H9 (cell line): ENCODE results near the gene MALL. TPM values are rescaled to one million over a fixed set of nuclear protein-coding genes. Genes with fewer than 3 reads are reported as not detected.

Source experiments
- DNase-seq: peaks from one replicate; pipeline ENCODE4 v3.0.0-alpha.2; 2017
- H2AFZ ChIP-seq: one replicate; pipeline ENCODE4 v1.6.1; 2013; ENCODE audit warnings: mild to moderate bottlenecking, low read length, control low read depth, moderate library complexity
- H2AK5ac ChIP-seq: 2 replicates; pipeline ENCODE4 v1.6.1; 2013; ENCODE audit warnings: low read length, control low read depth, mixed read lengths; ENCODE audit not compliant: insufficient read length
- H2BK120ac ChIP-seq: one replicate; pipeline ENCODE4 v1.6.1; 2013; ENCODE audit warnings: low read depth, mild to moderate bottlenecking, low read length, control low read depth, inconsistent platforms; ENCODE audit not compliant: poor library complexity, severe bottlenecking
- H2BK12ac ChIP-seq: 2 replicates; pipeline ENCODE4 v1.6.1; 2013; ENCODE audit warnings: low read length, control low read depth, mixed read lengths, low read depth; ENCODE audit not compliant: insufficient read length
- H2BK15ac ChIP-seq: 2 replicates; pipeline ENCODE4 v1.6.1; 2013; ENCODE audit warnings: low read depth, low read length, control low read depth
- H2BK20ac ChIP-seq: one replicate; pipeline ENCODE4 v1.6.1; 2013; ENCODE audit warnings: low read depth, mild to moderate bottlenecking, low read length, control low read depth, inconsistent platforms; ENCODE audit not compliant: poor library complexity, severe bottlenecking
- H2BK5ac ChIP-seq: 2 replicates; pipeline ENCODE4 v1.6.1; 2013; ENCODE audit warnings: low read length, control low read depth, mixed read lengths; ENCODE audit not compliant: insufficient read length
- H3K14ac ChIP-seq: 2 replicates; pipeline ENCODE4 v1.6.1; 2013; ENCODE audit warnings: low read length, control low read depth; ENCODE audit not compliant: insufficient read depth
- H3K18ac ChIP-seq: 2 replicates; pipeline ENCODE4 v1.6.1; 2013; ENCODE audit warnings: low read depth, mild to moderate bottlenecking, mixed read lengths, low read length, control low read depth; ENCODE audit not compliant: insufficient read length
- H3K23ac ChIP-seq: 2 replicates; pipeline ENCODE4 v1.6.1; 2013; ENCODE audit warnings: low read length, control low read depth, mixed read lengths, low read depth; ENCODE audit not compliant: insufficient read length
- H3K23me2 ChIP-seq: 2 replicates; pipeline ENCODE4 v1.6.1; 2013; ENCODE audit warnings: low read depth, mild to moderate bottlenecking, mixed read lengths, low read length, control low read depth; ENCODE audit not compliant: insufficient read length, poor library complexity, severe bottlenecking
- H3K27ac ChIP-seq: 2 replicates; pipeline ENCODE4 v1.5.1; 2013; ENCODE audit warnings: low read length, control low read depth, mixed read lengths, low read depth; ENCODE audit not compliant: insufficient read length
- H3K27me3 ChIP-seq: 2 replicates; pipeline ENCODE4 v1.6.1; 2013; ENCODE audit warnings: low read length, control low read depth, inconsistent platforms; ENCODE audit not compliant: insufficient read depth
- H3K4ac ChIP-seq: 2 replicates; pipeline ENCODE4 v1.6.1; 2013; ENCODE audit warnings: low read depth, mild to moderate bottlenecking, control low read depth, inconsistent platforms, low read length, moderate library complexity
- H3K4me1 ChIP-seq: 2 replicates; pipeline ENCODE4 v1.6.1; 2013; ENCODE audit warnings: low read length, control low read depth, inconsistent platforms; ENCODE audit not compliant: insufficient read depth
- H3K4me2 ChIP-seq: 2 replicates; pipeline ENCODE4 v1.6.1; 2013; ENCODE audit warnings: low read length, control low read depth, mixed read lengths; ENCODE audit not compliant: insufficient read length, insufficient read depth
- H3K56ac ChIP-seq: 2 replicates; pipeline ENCODE4 v1.6.1; 2013; ENCODE audit warnings: low read depth, mild to moderate bottlenecking, mixed read lengths, low read length, control low read depth; ENCODE audit not compliant: insufficient read length
- H3K79me1 ChIP-seq: 2 replicates; pipeline ENCODE4 v1.6.1; 2013; ENCODE audit warnings: low read depth, mild to moderate bottlenecking, moderate library complexity, low read length, control low read depth, inconsistent platforms; ENCODE audit not compliant: insufficient read depth, poor library complexity, severe bottlenecking
- H3K79me2 ChIP-seq: 2 replicates; pipeline ENCODE4 v1.6.1; 2013; ENCODE audit warnings: low read length, control low read depth, inconsistent platforms; ENCODE audit not compliant: insufficient read depth
- H3K9ac ChIP-seq: 2 replicates; pipeline ENCODE4 v1.6.1; 2013; ENCODE audit warnings: low read length, control low read depth, mixed read lengths; ENCODE audit not compliant: insufficient read length; ENCODE audit errors: extremely low read depth
- H3K9me3 ChIP-seq: one replicate; pipeline ENCODE4 v1.6.1; 2013; ENCODE audit warnings: low read depth, low read length, inconsistent platforms; ENCODE audit not compliant: control insufficient read depth
- H3T11ph ChIP-seq: one replicate; pipeline ENCODE4 v1.6.1; 2013; ENCODE audit warnings: mild to moderate bottlenecking, low read length, control low read depth, inconsistent platforms
- H4K20me1 ChIP-seq: one replicate; pipeline ENCODE4 v1.6.1; 2013; ENCODE audit not compliant: control insufficient read depth, insufficient read length, insufficient read depth
- H4K5ac ChIP-seq: 2 replicates; pipeline ENCODE4 v1.6.1; 2013; ENCODE audit warnings: low read depth, mild to moderate bottlenecking, mixed read lengths, low read length, control low read depth; ENCODE audit not compliant: insufficient read length
- H4K8ac ChIP-seq: replicated peaks from 2 replicates; pipeline ENCODE4 v1.6.1; 2013; ENCODE audit warnings: low read length, control low read depth, mixed read lengths, low read depth; ENCODE audit not compliant: insufficient read length
- H4K91ac ChIP-seq: 2 replicates; pipeline ENCODE4 v1.6.1; 2013; ENCODE audit warnings: low read depth, mild to moderate bottlenecking, moderate library complexity, mixed read lengths, low read length, control low read depth; ENCODE audit not compliant: insufficient read length
- H3K27ac Mint-ChIP-seq, 3 experiments: 2 replicates in 2 of 3; 3 replicates in 1 of 3; pipeline ENCODE4 v1.8.0; 2020 to 2021; ENCODE audit warnings: mixed read lengths in 3 of 3, mild to moderate bottlenecking in 1 of 3, moderate library complexity in 1 of 3
- H3K27me3 Mint-ChIP-seq: 2 replicates; pipeline ENCODE4 v1.8.0; 2021; ENCODE audit warnings: low read depth, mild to moderate bottlenecking, moderate library complexity, mixed read lengths
- H3K36me3 Mint-ChIP-seq, 3 experiments: 2 replicates in 2 of 3; 3 replicates in 1 of 3; pipeline ENCODE4 v1.8.0; 2020 to 2021; ENCODE audit warnings: low read depth in 3 of 3, mixed read lengths in 3 of 3; ENCODE audit not compliant: insufficient read depth in 1 of 3
- H3K4me1 Mint-ChIP-seq, 2 experiments: 2 replicates each; pipeline ENCODE4 v1.8.0; 2020; ENCODE audit warnings: mixed read lengths in 2 of 2
- H3K4me3 Mint-ChIP-seq, 2 experiments: 2 replicates in 1 of 2; 3 replicates in 1 of 2; pipeline ENCODE4 v1.8.0; 2020 to 2021; ENCODE audit warnings: mild to moderate bottlenecking in 2 of 2, mixed read lengths in 2 of 2, moderate library complexity in 1 of 2
- H3K9me3 Mint-ChIP-seq, 2 experiments: 2 replicates in 1 of 2; 3 replicates in 1 of 2; pipeline ENCODE4 v1.8.0; 2020; ENCODE audit warnings: mild to moderate bottlenecking in 2 of 2, mixed read lengths in 2 of 2, moderate library complexity in 1 of 2
- CTCF ChIP-seq: fragments of 200-600 bp; sonication (generic); conservative IDR thresholded peaks from 3 replicates; pipeline ENCODE4 v1.8.0; 2021; ENCODE audit warnings: antibody characterized with exemption, mild to moderate bottlenecking
- WGBS: extraction: QIAGEN DNeasy Blood & Tissue Kit; methylation state at CpG from one replicate; pipeline ENCODE4 v1.1.7; 2013; ENCODE audit warnings: missing lambda C conversion rate, low lambda C conversion rate, mixed read lengths; ENCODE audit not compliant: insufficient read length; ENCODE audit errors: extremely low coverage; 5-methylcytosine and 5-hydroxymethylcytosine counted together
- total RNA-seq: library from RNA; stranded (reverse); gene quantifications from 2 replicates; pipeline ENCODE4 v1.2.1, GENCODE V29; 2021

The MALL gene
- total RNA-seq, 1 experiment from 2014 or later, result 5.0 TPM

- no peak overlapping the region for H2BK120ac ChIP-seq
- no peak overlapping the region for H3K18ac ChIP-seq
- no peak overlapping the region for H3K4ac ChIP-seq
- Mint-ChIP-seq H3K27me3 (peaks cover 2% of the 10 kb centered on the region), H3K4me1 (peaks cover 5 to 11% of the 10 kb centered on the region in 2 experiments; a peak in 3 of 4 replicates), H3K4me3 (no peak overlapping the region), H3K36me3 (no peaks in the 10 kb centered on the region; a peak in 1 of 7 replicates), H3K27ac (peak overlapping the region in 1 of 3 experiments; percentile 62; a peak in 1 of 7 replicates), H3K9me3 (peaks cover 0 to 2% of the 10 kb centered on the region in 2 experiments; a peak in 1 of 5 replicates)
- no peak overlapping the region for H3K9ac ChIP-seq
- H3T11ph ChIP-seq, result no peak overlapping the region
- no peak overlapping the region for H4K8ac ChIP-seq
- no peak overlapping the region for H3K56ac ChIP-seq
- peak; percentile 19 for DNase-seq
- no peak overlapping the region for H3K27ac ChIP-seq
- no peak overlapping the region for H2AK5ac ChIP-seq
- TF ChIP-seq CTCF, result no peak
- no peaks in the 10 kb centered on the region for H3K79me2 ChIP-seq
- no peak overlapping the region for H3K4me2 ChIP-seq
- H4K20me1 ChIP-seq, result no peaks in the 10 kb centered on the region
- no peaks in the 10 kb centered on the region for H3K23me2 ChIP-seq
- no peaks in the 10 kb centered on the region for H3K4me1 ChIP-seq
- no peaks in the 10 kb centered on the region for H3K79me1 ChIP-seq
- H2BK5ac ChIP-seq, result no peak overlapping the region
- no CpG with 5 or more reads among the region's 10 CpGs for whole genome bisulfite sequencing
- no peak overlapping the region for H3K23ac ChIP-seq
- H2BK20ac ChIP-seq, result no peak overlapping the region
- no peak overlapping the region for H2BK15ac ChIP-seq
- H4K91ac ChIP-seq, result no peak overlapping the region
- H4K5ac ChIP-seq, result no peak overlapping the region
- H2AFZ ChIP-seq, result no peak overlapping the region
- no peaks in the 10 kb centered on the region for H3K9me3 ChIP-seq
- no peak overlapping the region for H3K14ac ChIP-seq
- no peak overlapping the region for H2BK12ac ChIP-seq
- H3K27me3 ChIP-seq, result no peaks in the 10 kb centered on the region
Measured at GRCh38 chr2:110099471-110100225, 16.0 kb downstream of the MALL start.
